Measurements from ENCODE around the gene ERAP2.

ERAP2 gene

DNA sequence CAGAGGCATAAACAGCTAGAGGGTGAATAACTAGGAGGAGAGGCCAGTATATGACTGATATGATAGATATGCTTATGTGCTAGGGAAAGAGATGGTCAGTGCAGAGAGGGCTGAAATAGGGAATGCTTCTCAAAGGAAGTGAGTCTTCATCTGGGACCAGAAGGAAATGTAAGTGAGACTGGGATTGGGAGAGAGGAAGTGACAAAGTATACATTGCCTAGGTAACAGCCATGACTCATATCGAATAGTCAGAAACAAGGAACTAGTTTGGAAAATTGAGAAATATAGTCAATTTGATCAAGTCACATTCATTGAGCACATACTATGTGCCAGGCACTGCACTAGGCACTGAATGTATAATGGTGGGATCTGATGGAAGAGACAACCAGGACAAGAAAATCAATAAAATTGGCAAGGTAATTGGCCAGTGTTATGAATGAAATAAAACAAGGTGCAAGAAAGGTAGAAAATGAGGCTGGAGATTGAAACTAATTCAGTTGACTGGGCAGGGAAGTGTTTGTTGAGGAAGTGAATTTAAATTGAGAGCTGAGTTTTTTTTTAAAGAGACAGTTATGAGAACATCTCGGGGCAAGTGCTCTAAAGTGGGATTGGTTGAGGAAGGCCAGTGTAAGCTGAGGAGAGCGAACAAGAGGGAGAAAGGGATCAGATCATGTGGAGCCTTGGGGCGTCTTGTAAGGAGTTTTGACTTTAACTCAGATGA is 4.3 kb downstream of the ERAP2 start:
- Histone ChIP-seq H3K4me1 (peaks cover 4% of the 10 kb centered on the region), H3K4me3 (ENCODE audit: low read depth, low read length) (no peak overlapping the region), H3K9me3 (no peaks in the 10 kb centered on the region), H3K36me3 (no peaks in the 10 kb centered on the region), H3K27me3 (no peaks in the 10 kb centered on the region)
- no peak for DNase-seq
- TF ChIP-seq, protein P1, sequence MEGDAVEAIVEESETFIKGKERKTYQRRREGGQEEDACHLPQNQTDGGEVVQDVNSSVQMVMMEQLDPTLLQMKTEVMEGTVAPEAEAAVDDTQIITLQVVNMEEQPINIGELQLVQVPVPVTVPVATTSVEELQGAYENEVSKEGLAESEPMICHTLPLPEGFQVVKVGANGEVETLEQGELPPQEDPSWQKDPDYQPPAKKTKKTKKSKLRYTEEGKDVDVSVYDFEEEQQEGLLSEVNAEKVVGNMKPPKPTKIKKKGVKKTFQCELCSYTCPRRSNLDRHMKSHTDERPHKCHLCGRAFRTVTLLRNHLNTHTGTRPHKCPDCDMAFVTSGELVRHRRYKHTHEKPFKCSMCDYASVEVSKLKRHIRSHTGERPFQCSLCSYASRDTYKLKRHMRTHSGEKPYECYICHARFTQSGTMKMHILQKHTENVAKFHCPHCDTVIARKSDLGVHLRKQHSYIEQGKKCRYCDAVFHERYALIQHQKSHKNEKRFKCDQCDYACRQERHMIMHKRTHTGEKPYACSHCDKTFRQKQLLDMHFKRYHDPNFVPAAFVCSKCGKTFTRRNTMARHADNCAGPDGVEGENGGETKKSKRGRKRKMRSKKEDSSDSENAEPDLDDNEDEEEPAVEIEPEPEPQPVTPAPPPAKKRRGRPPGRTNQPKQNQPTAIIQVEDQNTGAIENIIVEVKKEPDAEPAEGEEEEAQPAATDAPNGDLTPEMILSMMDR (IDR thresholded peaks at IDR 0.05; ENCODE audit: low read depth, low read length): no peak

DNA sequence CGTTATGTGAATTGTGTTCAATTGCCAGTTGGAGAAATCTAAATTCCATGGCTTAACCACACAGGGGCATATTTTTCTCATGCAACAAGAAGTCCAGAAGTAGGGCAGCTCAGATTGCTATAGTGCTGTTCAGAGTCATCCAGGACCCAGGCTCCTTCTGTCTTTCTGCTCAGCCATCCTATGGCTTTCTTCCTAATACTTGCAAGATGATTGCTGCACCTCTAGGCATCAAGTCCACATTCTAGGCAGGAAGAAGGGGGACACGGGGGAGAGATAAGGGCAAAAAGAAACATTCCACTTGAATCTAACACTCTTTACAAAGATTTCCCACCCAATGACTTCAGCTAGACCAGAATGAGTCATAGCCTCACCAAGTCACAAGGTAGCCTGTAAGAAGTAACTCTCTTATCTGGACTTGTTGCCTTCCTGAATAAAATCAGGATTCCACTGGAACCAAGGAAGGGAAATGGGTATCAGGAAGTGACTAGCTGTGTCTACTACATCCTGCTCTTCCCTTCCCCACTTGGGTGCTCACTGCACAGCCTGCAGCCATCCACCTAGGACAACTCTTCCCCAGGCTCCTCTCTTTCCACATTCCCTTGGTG is 5.3 kb downstream of the ERAP2 start:
- TF ChIP-seq, protein P1 (IDR thresholded peaks at IDR 0.05; ENCODE audit: low read depth, low read length): no peak
- no peak for DNase-seq
- H3K9me3 ChIP-seq: no peaks in the 10 kb centered on the region
- H3K36me3 ChIP-seq: no peaks in the 10 kb centered on the region
- H3K4me1 ChIP-seq: no peaks in the 10 kb centered on the region; the same call in 1 of the 2 replicates
- no peak overlapping the region for H3K4me3 ChIP-seq (ENCODE audit: low read depth, low read length)
- H3K27me3 ChIP-seq: no peaks in the 10 kb centered on the region

DNA sequence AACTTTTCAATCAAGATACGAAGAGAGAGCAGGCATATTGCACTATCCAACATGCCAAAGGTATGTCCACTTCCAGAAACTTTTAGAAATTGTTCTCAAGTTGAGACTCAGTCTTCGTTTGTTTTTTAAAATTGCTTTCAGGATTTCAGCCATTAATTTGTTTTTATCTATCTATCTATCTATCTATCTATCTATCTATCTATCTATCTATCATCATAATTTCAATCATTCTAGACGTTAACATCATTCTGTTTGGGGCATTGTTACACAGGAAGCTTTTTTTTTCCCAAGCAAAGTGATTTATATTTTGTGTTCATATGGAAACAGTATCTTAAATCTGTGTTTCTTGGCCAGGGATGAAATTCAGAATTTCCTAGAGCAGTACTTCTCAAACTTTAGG is 7.6 kb downstream of the ERAP2 start:
- Histone ChIP-seq H3K27me3 (no peaks in the 10 kb centered on the region), H3K4me3 (ENCODE audit: low read depth, low read length) (no peak overlapping the region), H3K36me3 (no peaks in the 10 kb centered on the region), H3K4me1 (no peaks in the 10 kb centered on the region), H3K9me3 (no peaks in the 10 kb centered on the region)
- TF ChIP-seq, protein P1 (IDR thresholded peaks at IDR 0.05; ENCODE audit: low read depth, low read length): no peak
- no peak for DNase-seq

DNA sequence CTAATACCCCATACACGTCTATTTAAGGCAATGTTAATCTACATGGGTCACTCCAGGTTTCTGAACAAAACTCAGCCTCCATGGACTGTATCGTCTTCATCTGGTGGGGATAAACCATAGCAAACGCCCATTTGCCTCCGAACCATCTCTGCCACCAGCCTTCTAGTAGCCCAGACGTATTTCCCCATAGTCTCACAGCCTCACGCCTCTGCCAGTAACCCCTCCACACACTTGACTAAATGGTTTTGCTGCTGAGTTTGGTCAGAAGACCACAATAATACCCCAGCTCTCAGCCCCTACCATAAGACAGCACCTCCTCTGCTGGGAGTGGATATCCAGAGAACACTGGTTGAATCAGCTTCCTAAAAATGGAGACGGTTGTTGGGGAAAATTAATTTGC is 8.7 kb downstream of the ERAP2 start:
- no peak for DNase-seq
- TF ChIP-seq, protein P1 (IDR thresholded peaks at IDR 0.05; ENCODE audit: low read depth, low read length): no peak
- Histone ChIP-seq H3K4me3 (ENCODE audit: low read depth, low read length) (no peak overlapping the region), H3K9me3 (no peaks in the 10 kb centered on the region), H3K4me1 (no peaks in the 10 kb centered on the region), H3K27me3 (no peaks in the 10 kb centered on the region), H3K36me3 (no peaks in the 10 kb centered on the region)

DNA sequence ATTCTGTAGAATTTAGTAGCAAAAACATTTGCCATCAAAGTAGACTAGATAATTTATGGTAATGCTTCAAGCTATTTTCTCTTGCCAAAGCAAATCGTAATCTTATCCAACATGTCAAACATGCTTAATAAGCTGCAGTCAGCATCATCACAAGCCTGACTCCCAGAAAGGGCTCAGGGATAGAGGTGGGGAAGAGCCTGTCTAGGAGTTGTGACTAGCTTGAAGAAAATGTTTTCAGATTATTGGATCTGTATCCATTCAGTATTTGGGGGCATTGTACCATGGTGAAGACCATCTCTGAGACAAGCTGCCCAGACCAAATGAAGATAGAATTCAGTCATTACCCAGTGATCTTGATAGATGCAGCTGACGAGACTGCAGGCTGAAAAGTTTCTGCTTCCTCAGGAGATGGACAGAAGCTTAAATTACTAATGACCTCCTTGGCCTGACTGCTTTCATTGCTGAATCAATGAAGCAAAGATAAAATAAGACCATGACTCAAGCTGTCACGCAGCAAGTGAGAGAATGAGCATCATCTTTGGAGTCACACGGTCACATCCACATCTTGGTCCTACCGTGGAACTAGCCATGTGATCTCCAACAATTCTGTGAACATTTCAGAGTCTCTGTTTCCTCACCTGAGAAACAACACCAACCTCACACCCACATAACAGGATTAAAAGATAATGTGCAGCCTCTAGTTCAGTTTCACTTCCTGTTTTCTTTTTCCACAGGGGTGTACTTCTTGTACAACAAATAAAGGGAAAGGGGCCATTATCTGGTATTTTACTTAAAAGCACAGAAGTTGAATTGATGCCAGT is 9.4 kb downstream of the ERAP2 start:
- H3K9me3 ChIP-seq: no peaks in the 10 kb centered on the region
- no peaks in the 10 kb centered on the region for H3K27me3 ChIP-seq
- H3K4me3 ChIP-seq (ENCODE audit: low read depth, low read length): no peak overlapping the region
- no peak for DNase-seq
- no peaks in the 10 kb centered on the region for H3K36me3 ChIP-seq
- H3K4me1 ChIP-seq: no peaks in the 10 kb centered on the region
- TF ChIP-seq, protein P1 (IDR thresholded peaks at IDR 0.05; ENCODE audit: low read depth, low read length): no peak
